ENCODE measurements around the gene RFTN1. TPM values are rescaled to one million over a fixed set of nuclear protein-coding genes. Genes with fewer than 3 reads are reported as not detected.

Gene RFTN1
- total RNA-seq, 1 experiment from 2014 or later, result 4.5 TPM

DNA sequence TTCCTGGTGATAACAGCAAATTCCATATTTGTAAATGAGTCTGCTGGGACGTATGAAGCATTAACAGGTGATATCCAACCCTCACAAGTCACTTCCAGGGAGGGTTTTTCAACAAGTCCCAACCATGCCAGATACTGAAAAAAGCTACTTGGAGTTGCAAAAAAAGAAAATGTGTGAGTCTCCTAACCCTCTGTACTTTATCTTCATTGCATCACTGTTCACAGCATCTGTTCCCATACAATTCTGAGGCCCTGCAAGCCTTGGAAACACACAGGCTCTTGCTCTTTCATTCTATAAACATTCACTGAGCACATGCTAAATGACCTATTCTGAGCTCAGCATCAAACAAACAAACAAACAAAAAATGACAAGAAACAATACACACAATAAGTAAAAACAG lies 120.8 kb downstream of the RFTN1 start:
- no peaks in the 10 kb centered on the region for H3K36me3 Mint-ChIP-seq (ENCODE audit: insufficient read depth, unreplicated experiment)
- intact Hi-C loops (cut with micrococcal nuclease), result no loop called here
- TF ChIP-seq CTCF (IDR thresholded peaks at IDR 0.05; ENCODE audit: unreplicated experiment), result no peak
- POLR2A ChIA-PET, result interaction anchor here (0.6 to 1.2 kb wide), 2 partner anchors 54 to 1017 kb away, joined by 3 read pairs; no protein-coding TSS in a partner anchor
- CTCF ChIA-PET, result interaction anchor here (0.7 kb wide), 1 partner anchor 757 kb away, joined by 3 read pairs; no protein-coding TSS in a partner anchor
- no peaks in the 10 kb centered on the region for H3K9me3 Mint-ChIP-seq (ENCODE audit: unreplicated experiment)
- no TSS peak for BruUV-seq (replicated peaks)
- H3K27ac Mint-ChIP-seq (ENCODE audit: low read depth, unreplicated experiment), result no peak overlapping the region
- no peak for DNase-seq (ENCODE audit: unreplicated experiment)
- H3K4me3 Mint-ChIP-seq (ENCODE audit: unreplicated experiment), result no peak overlapping the region
- H3K27me3 Mint-ChIP-seq (ENCODE audit: insufficient read depth, unreplicated experiment), result no peaks in the 10 kb centered on the region
- no peaks in the 10 kb centered on the region for H3K4me1 Mint-ChIP-seq (ENCODE audit: insufficient read depth, unreplicated experiment)

DNA sequence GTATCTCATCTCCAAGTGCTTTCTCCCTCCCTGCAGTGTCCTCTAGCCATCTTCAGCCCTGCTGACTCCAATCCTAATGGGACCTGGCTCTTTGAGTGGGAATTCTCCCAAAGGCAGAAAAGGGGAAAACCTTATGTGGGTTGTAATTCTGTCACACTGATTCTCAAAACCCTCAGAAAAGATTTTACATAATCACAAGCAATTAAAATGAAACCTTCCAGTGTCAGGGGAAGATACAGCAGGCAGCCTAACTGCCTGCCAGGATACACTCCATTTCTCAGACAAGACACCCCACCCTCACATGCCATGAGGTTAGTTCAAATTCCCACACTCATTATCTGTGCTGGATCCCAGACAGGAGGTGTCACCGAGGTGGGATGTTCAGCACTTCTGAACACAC lies 121.4 kb downstream of the RFTN1 start:
- no peak overlapping the region for H3K27ac Mint-ChIP-seq (ENCODE audit: low read depth, unreplicated experiment)

DNA sequence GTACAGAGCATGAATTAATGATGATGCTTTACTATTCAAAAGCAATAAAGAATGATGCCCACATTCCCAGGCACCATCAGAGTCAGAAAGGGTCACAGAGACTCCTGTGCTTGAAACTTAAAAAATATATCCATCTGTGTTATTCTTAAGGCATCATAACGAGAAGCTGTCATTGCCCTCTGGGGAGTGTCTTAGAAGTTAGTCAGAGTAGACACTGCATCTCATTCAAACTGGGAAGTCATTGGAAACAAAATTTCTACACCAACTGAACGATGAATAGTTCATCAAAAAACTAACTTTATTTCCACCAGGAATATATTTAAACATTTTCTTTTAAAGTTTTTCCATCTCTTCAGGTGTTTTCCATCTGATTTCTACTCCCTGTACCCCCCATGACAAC lies 122.9 kb downstream of the RFTN1 start:
- ChIA-PET CTCF (interaction anchor here (0.8 kb wide), 1 partner anchor 16 kb away, joined by 5 read pairs; no protein-coding TSS in a partner anchor), POLR2A (no interaction called here)
- no TSS peak for BruUV-seq (replicated peaks)
- H3K4me3 Mint-ChIP-seq (ENCODE audit: unreplicated experiment), result no peak overlapping the region
- no peak for DNase-seq (ENCODE audit: unreplicated experiment)
- no peaks in the 10 kb centered on the region for H3K9me3 Mint-ChIP-seq (ENCODE audit: unreplicated experiment)
- H3K27me3 Mint-ChIP-seq (ENCODE audit: insufficient read depth, unreplicated experiment), result no peaks in the 10 kb centered on the region
- no peak overlapping the region for H3K27ac Mint-ChIP-seq (ENCODE audit: low read depth, unreplicated experiment)
- no peaks in the 10 kb centered on the region for H3K4me1 Mint-ChIP-seq (ENCODE audit: insufficient read depth, unreplicated experiment)
- no peaks in the 10 kb centered on the region for H3K36me3 Mint-ChIP-seq (ENCODE audit: insufficient read depth, unreplicated experiment)
- intact Hi-C loops (cut with micrococcal nuclease), result no loop called here
- TF ChIP-seq CTCF (IDR thresholded peaks at IDR 0.05; ENCODE audit: unreplicated experiment), result no peak

More for the DNA sequence above, 121.4 kb downstream of the RFTN1 start:
- no peaks in the 10 kb centered on the region for H3K4me1 Mint-ChIP-seq (ENCODE audit: insufficient read depth, unreplicated experiment)
- no TSS peak for BruUV-seq (replicated peaks)
- no peaks in the 10 kb centered on the region for H3K27me3 Mint-ChIP-seq (ENCODE audit: insufficient read depth, unreplicated experiment)
- no peak overlapping the region for H3K4me3 Mint-ChIP-seq (ENCODE audit: unreplicated experiment)
- DNase-seq (ENCODE audit: unreplicated experiment), result no peak
- intact Hi-C loops (cut with micrococcal nuclease), result no loop called here
- CTCF ChIA-PET, result interaction anchor here (0.7 to 1.3 kb wide), 3 partner anchors 13 to 758 kb away, joined by 3 to 4 read pairs (median 3); no protein-coding TSS in a partner anchor
- no peaks in the 10 kb centered on the region for H3K36me3 Mint-ChIP-seq (ENCODE audit: insufficient read depth, unreplicated experiment)
- no peaks in the 10 kb centered on the region for H3K9me3 Mint-ChIP-seq (ENCODE audit: unreplicated experiment)
- POLR2A ChIA-PET, result interaction anchor here (1.2 kb wide), 1 partner anchor 53 kb away, joined by 3 read pairs; no protein-coding TSS in a partner anchor
- no peak for TF ChIP-seq CTCF (IDR thresholded peaks at IDR 0.05; ENCODE audit: unreplicated experiment)

- H3K36me3 Mint-ChIP-seq (ENCODE audit: insufficient read depth, unreplicated experiment), result no peaks in the 10 kb centered on the region
- CTCF ChIA-PET, result no interaction called here
- H3K27ac Mint-ChIP-seq (ENCODE audit: low read depth, unreplicated experiment), result no peak overlapping the region
- POLR2A ChIA-PET, result no interaction called here
- intact Hi-C loops (cut with micrococcal nuclease), result no loop called here
- no peak for TF ChIP-seq CTCF (IDR thresholded peaks at IDR 0.05; ENCODE audit: unreplicated experiment)
- no TSS peak for BruUV-seq (replicated peaks)
- H3K4me1 Mint-ChIP-seq (ENCODE audit: insufficient read depth, unreplicated experiment), result no peaks in the 10 kb centered on the region
- H3K9me3 Mint-ChIP-seq (ENCODE audit: unreplicated experiment), result no peaks in the 10 kb centered on the region
- DNase-seq (ENCODE audit: unreplicated experiment), result no peak
- H3K4me3 Mint-ChIP-seq (ENCODE audit: unreplicated experiment), result no peak overlapping the region
- no peaks in the 10 kb centered on the region for H3K27me3 Mint-ChIP-seq (ENCODE audit: insufficient read depth, unreplicated experiment)
Observed at GRCh38 chr3:16388850-16389441, 124.6 kb downstream of the RFTN1 start.
